IMR-90 (cell line): ENCODE measurements around the gene LMO4. TPM values are rescaled to one million over a fixed set of nuclear protein-coding genes. Genes with fewer than 3 reads are reported as not detected.

Source experiments
- ATAC-seq: fragments of 200-7000 bp; cut with Tn5 transposase; 2 replicates; pipeline ENCODE4 v1.9.1; 2020; ENCODE audit warnings: low read depth, mild to moderate bottlenecking, moderate library complexity
- BruUV-seq: library from RNA; stranded (reverse); fragments of 400-500 nt; replicated peaks from 2 replicates; lab custom pipeline; 2021; lab: Mats Ljungman, UMichigan
- CTCF ChIA-PET: fragments of 300-600 bp; formaldehyde crosslinking; extraction: SDS; loops from one replicate; lab custom pipeline; 2021; ENCODE audit warnings: antibody characterized with exemption; lab: Yijun Ruan, JAX
- POLR2A ChIA-PET: fragments of 300-600 bp; sonication (Branson Sonifier 250); formaldehyde crosslinking; loops from one replicate; lab custom pipeline; 2022; ENCODE audit warnings: antibody characterized with exemption; ENCODE audit not compliant: unreplicated experiment; lab: Charles Lee
- DNase-seq: peaks from one replicate; pipeline ENCODE4 v3.0.0; 2013
- H2AFZ ChIP-seq: replicated peaks from 2 replicates; pipeline ENCODE3; 2013; ENCODE audit warnings: low read length, mild to moderate bottlenecking; ENCODE audit not compliant: poor library complexity
- H2AK5ac ChIP-seq: 2 replicates; pipeline ENCODE4 v1.6.1; 2013; ENCODE audit warnings: low read depth, low read length, inconsistent platforms
- H2AK9ac ChIP-seq: replicated peaks from 2 replicates; pipeline ENCODE3; 2013; ENCODE audit warnings: mild to moderate bottlenecking, low read depth, low read length, moderate library complexity; ENCODE audit not compliant: poor library complexity
- H2BK120ac ChIP-seq: 2 replicates; pipeline ENCODE4 v1.6.1; 2013; ENCODE audit warnings: low read depth, low read length, inconsistent platforms
- H2BK15ac ChIP-seq: 3 replicates; pipeline ENCODE4 v1.6.1; 2013; ENCODE audit warnings: low read depth, low read length, inconsistent platforms
- H2BK20ac ChIP-seq: 2 replicates; pipeline ENCODE4 v1.6.1; 2013; ENCODE audit warnings: low read depth, mild to moderate bottlenecking, inconsistent platforms, low read length, moderate library complexity
- H2BK5ac ChIP-seq: 2 replicates; pipeline ENCODE4 v1.6.1; 2013; ENCODE audit warnings: mild to moderate bottlenecking, low read depth, low read length, inconsistent platforms; ENCODE audit not compliant: poor library complexity, severe bottlenecking
- H3K14ac ChIP-seq: replicated peaks from 2 replicates; pipeline ENCODE4 v1.6.1; 2013; ENCODE audit warnings: low read depth, low read length, inconsistent platforms
- H3K18ac ChIP-seq: 2 replicates; pipeline ENCODE4 v1.6.1; 2013; ENCODE audit warnings: low read depth, low read length, control low read depth
- H3K23ac ChIP-seq: 2 replicates; pipeline ENCODE4 v1.6.1; 2013; ENCODE audit warnings: low read depth, low read length, inconsistent platforms
- H3K27ac ChIP-seq: 2 replicates; pipeline ENCODE4 v1.5.1; 2013; ENCODE audit warnings: mild to moderate bottlenecking, control low read depth, low read length; ENCODE audit not compliant: insufficient read depth
- H3K27me3 ChIP-seq: 2 replicates; pipeline ENCODE4 v1.6.1; 2013; ENCODE audit warnings: low read length; ENCODE audit not compliant: control insufficient read depth, insufficient read depth
- H3K36me3 ChIP-seq: 2 replicates; pipeline ENCODE4 v1.6.1; 2013; ENCODE audit warnings: low read length, mixed read lengths; ENCODE audit not compliant: control insufficient read depth, insufficient read depth
- H3K4ac ChIP-seq: 2 replicates; pipeline ENCODE4 v1.6.1; 2013; ENCODE audit warnings: low read depth, low read length, inconsistent platforms
- H3K4me1 ChIP-seq: 2 replicates; pipeline ENCODE4 v1.6.1; 2013; ENCODE audit warnings: low read length, mixed read lengths; ENCODE audit not compliant: control insufficient read depth, insufficient read depth
- H3K4me2 ChIP-seq: 2 replicates; pipeline ENCODE4 v1.6.1; 2013; ENCODE audit warnings: low read depth, mild to moderate bottlenecking, control low read depth, low read length, moderate library complexity
- H3K4me3 ChIP-seq: 2 replicates; pipeline ENCODE4 v1.5.1; 2013; ENCODE audit warnings: low read depth, mild to moderate bottlenecking, control low read depth, low read length, moderate library complexity; ENCODE audit not compliant: insufficient read depth
- H3K56ac ChIP-seq: 2 replicates; pipeline ENCODE4 v1.6.1; 2013; ENCODE audit warnings: low read length, inconsistent platforms; ENCODE audit not compliant: insufficient read depth; ENCODE audit errors: extremely low read depth
- H3K79me1 ChIP-seq, 2 experiments: 2 replicates each; pipeline ENCODE4 v1.6.1; 2013; ENCODE audit warnings: low read length in 2 of 2, inconsistent platforms in 1 of 2, low read depth in 1 of 2
- H3K9ac ChIP-seq: 2 replicates; pipeline ENCODE4 v1.6.1; 2013; ENCODE audit warnings: low read depth, low read length, control low read depth
- H3K9me1 ChIP-seq: 2 replicates; pipeline ENCODE4 v1.6.1; 2013; ENCODE audit warnings: low read length, inconsistent platforms; ENCODE audit not compliant: insufficient read depth
- H3K9me3 ChIP-seq: 2 replicates; pipeline ENCODE4 v1.6.1; 2013; ENCODE audit warnings: low read length; ENCODE audit not compliant: control insufficient read depth, insufficient read depth
- H4K20me1 ChIP-seq: 2 replicates; pipeline ENCODE4 v1.6.1; 2013; ENCODE audit warnings: low read length, inconsistent platforms; ENCODE audit not compliant: insufficient read depth
- H4K5ac ChIP-seq: 2 replicates; pipeline ENCODE4 v1.6.1; 2013; ENCODE audit warnings: mild to moderate bottlenecking, low read depth, low read length, control low read depth
- H4K8ac ChIP-seq, 2 experiments: 2 replicates each; pipeline ENCODE4 v1.6.1; 2013; ENCODE audit warnings: low read depth in 2 of 2, low read length in 2 of 2, control low read depth in 1 of 2, inconsistent platforms in 1 of 2
- H4K91ac ChIP-seq: 2 replicates; pipeline ENCODE4 v1.6.1; 2013; ENCODE audit warnings: low read depth, low read length, inconsistent platforms; ENCODE audit not compliant: insufficient read depth
- BHLHE40 ChIP-seq: fragments of 150-350 bp; IDR thresholded peaks from 2 replicates; pipeline ENCODE4 v1.6.1; 2016; ENCODE audit warnings: mild to moderate bottlenecking, low read depth, low read length
- CEBPB ChIP-seq: IDR thresholded peaks from 2 replicates; pipeline ENCODE4 v1.6.1; 2012; ENCODE audit warnings: low read depth, low read length, improper control_type of control experiment
- FOS ChIP-seq: fragments of 150-350 bp; IDR thresholded peaks from 2 replicates; pipeline ENCODE4 v1.6.1; 2016; ENCODE audit warnings: low read depth, low read length
- MAFK ChIP-seq: IDR thresholded peaks from 2 replicates; pipeline ENCODE4 v1.6.1; 2012; ENCODE audit warnings: low read depth, low read length, improper control_type of control experiment
- MAZ ChIP-seq: IDR thresholded peaks from 2 replicates; pipeline ENCODE4 v1.6.1; 2012; ENCODE audit warnings: low read depth, mild to moderate bottlenecking, low read length, improper control_type of control experiment, moderate library complexity, borderline replicate concordance
- MXI1 ChIP-seq: IDR thresholded peaks from 2 replicates; pipeline ENCODE4 v1.6.1; 2012; ENCODE audit warnings: low read depth, mild to moderate bottlenecking, low read length, moderate library complexity, borderline replicate concordance
- RCOR1 ChIP-seq: IDR thresholded peaks from 2 replicates; pipeline ENCODE4 v1.6.1; 2012; ENCODE audit warnings: mild to moderate bottlenecking, low read length, improper control_type of control experiment; ENCODE audit not compliant: insufficient replicate concordance
- WGBS, 2 experiments: methylation state at CpG; one replicate each; pipeline versions ENCODE4 v1.1.5 to v1.1.7; 2013; ENCODE audit warnings: missing lambda C conversion rate in 2 of 2; ENCODE audit not compliant: insufficient read length in 1 of 2; ENCODE audit errors: extremely low coverage in 2 of 2; 5-methylcytosine and 5-hydroxymethylcytosine counted together
- dilution Hi-C: fragments of 300-500 bp; cut with HindIII; formaldehyde crosslinking; loops from one replicate; pipeline ENCODE4 v1.14.3; 2018; ENCODE audit warnings: low sequenced_read_pairs; ENCODE audit not compliant: unreplicated experiment
- in situ Hi-C: fragments of 300-500 bp; cut with MboI; formaldehyde crosslinking; loops from 3 replicates; pipeline ENCODE4 v1.14.3; 2019; ENCODE audit warnings: low sequenced_read_pairs, inconsistent platforms, mixed read lengths
- intact Hi-C: fragments of 100-400 bp; cut with micrococcal nuclease; formaldehyde crosslinking; loops from 2 replicates; pipeline ENCODE4 v1.10.0; 2022
- polyA plus RNA-seq, 3 experiments: library from polyadenylated mRNA; depleted of rRNA; stranded (reverse); fragments of >200 nt; gene quantifications; 2 replicates each; pipeline ENCODE4 v1.2.3, GENCODE V29; 2012; ENCODE audit warnings: low replicate concordance in 1 of 3
- total RNA-seq: library from RNA; depleted of rRNA; stranded (reverse); fragments of >200 nt; gene quantifications from 2 replicates; pipeline ENCODE4 v1.2.3, GENCODE V29; 2012
- TF ChIP-seq, protein P1 (sequence below): conservative IDR thresholded peaks from 2 replicates; pipeline ENCODE4 v1.5.1; 2012; ENCODE audit warnings: mild to moderate bottlenecking, low read depth, low read length, improper control_type of control experiment

The LMO4 gene
- total and polyA plus RNA-seq, 2 of the 4 experiments (the other 2 are of a cell fraction), result 98.9 to 109 TPM

DNA sequence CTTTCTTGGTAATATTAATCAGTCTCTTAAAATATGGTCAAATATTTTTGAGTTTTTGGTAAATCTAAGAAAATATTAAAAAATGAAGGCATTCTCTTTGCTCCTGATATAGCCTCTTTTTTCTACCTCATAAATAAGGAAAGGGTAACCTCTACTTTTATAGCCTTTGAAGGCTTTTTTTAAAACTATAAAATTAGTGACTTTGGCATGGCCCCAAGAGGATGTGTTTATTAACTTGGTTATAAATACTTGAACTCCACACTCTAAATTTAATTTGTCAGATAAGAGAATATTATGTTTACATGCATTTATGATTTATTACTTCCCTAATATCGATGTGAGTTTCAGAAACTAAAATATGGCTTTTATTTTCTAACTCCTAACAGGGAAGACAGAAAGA, 60.3 kb downstream of the LMO4 start:
- no peak overlapping the region for H3K18ac ChIP-seq
- H3K56ac ChIP-seq, result no peak overlapping the region
- H4K20me1 ChIP-seq, result no peaks in the 10 kb centered on the region
- no peaks in the 10 kb centered on the region for H3K27me3 ChIP-seq
- no peak overlapping the region for H3K4me3 ChIP-seq
- no peak overlapping the region for H3K27ac ChIP-seq
- ChIA-PET CTCF (no interaction called here), POLR2A (no interaction called here)
- no peak overlapping the region for H2BK5ac ChIP-seq
- H2BK120ac ChIP-seq, result no peak overlapping the region
- BruUV-seq, result no TSS peak
- TF ChIP-seq, protein P1, sequence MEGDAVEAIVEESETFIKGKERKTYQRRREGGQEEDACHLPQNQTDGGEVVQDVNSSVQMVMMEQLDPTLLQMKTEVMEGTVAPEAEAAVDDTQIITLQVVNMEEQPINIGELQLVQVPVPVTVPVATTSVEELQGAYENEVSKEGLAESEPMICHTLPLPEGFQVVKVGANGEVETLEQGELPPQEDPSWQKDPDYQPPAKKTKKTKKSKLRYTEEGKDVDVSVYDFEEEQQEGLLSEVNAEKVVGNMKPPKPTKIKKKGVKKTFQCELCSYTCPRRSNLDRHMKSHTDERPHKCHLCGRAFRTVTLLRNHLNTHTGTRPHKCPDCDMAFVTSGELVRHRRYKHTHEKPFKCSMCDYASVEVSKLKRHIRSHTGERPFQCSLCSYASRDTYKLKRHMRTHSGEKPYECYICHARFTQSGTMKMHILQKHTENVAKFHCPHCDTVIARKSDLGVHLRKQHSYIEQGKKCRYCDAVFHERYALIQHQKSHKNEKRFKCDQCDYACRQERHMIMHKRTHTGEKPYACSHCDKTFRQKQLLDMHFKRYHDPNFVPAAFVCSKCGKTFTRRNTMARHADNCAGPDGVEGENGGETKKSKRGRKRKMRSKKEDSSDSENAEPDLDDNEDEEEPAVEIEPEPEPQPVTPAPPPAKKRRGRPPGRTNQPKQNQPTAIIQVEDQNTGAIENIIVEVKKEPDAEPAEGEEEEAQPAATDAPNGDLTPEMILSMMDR, result no peak
- no peak for TF ChIP-seq FOS
- TF ChIP-seq MAFK, result no peak
- no peak for TF ChIP-seq CEBPB
- TF ChIP-seq MXI1, result no peak
- no peak for TF ChIP-seq RCOR1
- no peak for TF ChIP-seq MAZ
- no peak for TF ChIP-seq BHLHE40
- intact Hi-C loops (no loop called here), in situ Hi-C loops (no loop called here), dilution Hi-C loops (no loop called here)
- H3K79me1 ChIP-seq, result no peaks in the 10 kb centered on the region
- no peak overlapping the region for H3K4me2 ChIP-seq
- DNase-seq, result no peak
- no peak overlapping the region for H3K4ac ChIP-seq
- H2AK5ac ChIP-seq, result no peak overlapping the region
- no CpG with 5 or more reads among the region's 1 CpG for WGBS, 2 experiments
- H4K8ac ChIP-seq, result no peak overlapping the region
- H4K91ac ChIP-seq, result no peak overlapping the region
- H2BK15ac ChIP-seq, result no peak overlapping the region
- no peaks in the 10 kb centered on the region for H3K36me3 ChIP-seq
- ATAC-seq, result no peak
- H4K5ac ChIP-seq, result no peak overlapping the region
- no peak overlapping the region for H3K23ac ChIP-seq
- no peak overlapping the region for H2AK9ac ChIP-seq
- H2AFZ ChIP-seq, result no peak overlapping the region
- H3K4me1 ChIP-seq, result peaks cover 7% of the 10 kb centered on the region
- no peak overlapping the region for H3K9ac ChIP-seq
- peaks cover 1% of the 10 kb centered on the region; the same call in 1 of the 2 replicates for H3K9me3 ChIP-seq
- H3K14ac ChIP-seq, result no peak overlapping the region
- no peak overlapping the region for H2BK20ac ChIP-seq
- H3K9me1 ChIP-seq, result no peaks in the 10 kb centered on the region; the same call in 1 of the 2 replicates
